ENCODE measurements around the gene DHRS1.

DNA sequence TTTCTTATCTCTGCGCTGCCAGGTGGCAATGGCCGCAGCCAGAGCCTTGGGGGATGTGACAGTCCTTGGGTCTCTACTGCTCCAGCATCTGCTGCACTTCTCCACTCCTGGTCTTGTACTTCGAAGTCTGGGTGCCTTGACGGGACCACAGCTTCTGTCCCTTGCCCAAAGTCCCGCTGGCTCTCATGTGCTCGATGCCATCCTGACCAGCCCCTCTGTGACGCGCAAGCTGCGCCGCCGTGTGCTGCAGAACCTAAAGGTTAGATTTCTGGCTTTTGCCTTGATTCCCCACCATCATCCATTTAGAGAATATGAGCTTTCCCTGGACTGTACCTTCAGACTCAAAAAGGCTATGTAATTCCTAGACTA, 4.4 kb upstream of the DHRS1 start:
- TF ChIP-seq RAD21 (IDR thresholded peaks at IDR 0.05; ENCODE audit: low read length) (no peak), SMC3 (IDR thresholded peaks at IDR 0.05; ENCODE audit: low read depth, low read length) (no peak), RCOR1 (IDR thresholded peaks at IDR 0.05; ENCODE audit: insufficient replicate concordance, low read length) (no peak), ELK1 (IDR thresholded peaks at IDR 0.05; ENCODE audit: borderline replicate concordance, low read depth, low read length) (no peak), POLR2A (IDR thresholded peaks at IDR 0.05; ENCODE audit: low read depth, low read length) (no peak), MAFK (IDR thresholded peaks at IDR 0.05; ENCODE audit: low read depth, low read length) (no peak)
- TF ChIP-seq, protein P1, sequence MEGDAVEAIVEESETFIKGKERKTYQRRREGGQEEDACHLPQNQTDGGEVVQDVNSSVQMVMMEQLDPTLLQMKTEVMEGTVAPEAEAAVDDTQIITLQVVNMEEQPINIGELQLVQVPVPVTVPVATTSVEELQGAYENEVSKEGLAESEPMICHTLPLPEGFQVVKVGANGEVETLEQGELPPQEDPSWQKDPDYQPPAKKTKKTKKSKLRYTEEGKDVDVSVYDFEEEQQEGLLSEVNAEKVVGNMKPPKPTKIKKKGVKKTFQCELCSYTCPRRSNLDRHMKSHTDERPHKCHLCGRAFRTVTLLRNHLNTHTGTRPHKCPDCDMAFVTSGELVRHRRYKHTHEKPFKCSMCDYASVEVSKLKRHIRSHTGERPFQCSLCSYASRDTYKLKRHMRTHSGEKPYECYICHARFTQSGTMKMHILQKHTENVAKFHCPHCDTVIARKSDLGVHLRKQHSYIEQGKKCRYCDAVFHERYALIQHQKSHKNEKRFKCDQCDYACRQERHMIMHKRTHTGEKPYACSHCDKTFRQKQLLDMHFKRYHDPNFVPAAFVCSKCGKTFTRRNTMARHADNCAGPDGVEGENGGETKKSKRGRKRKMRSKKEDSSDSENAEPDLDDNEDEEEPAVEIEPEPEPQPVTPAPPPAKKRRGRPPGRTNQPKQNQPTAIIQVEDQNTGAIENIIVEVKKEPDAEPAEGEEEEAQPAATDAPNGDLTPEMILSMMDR (conservative IDR thresholded peaks at IDR 0.05; ENCODE audit: low read depth, low read length): no peak
- TF ChIP-seq, protein P2, sequence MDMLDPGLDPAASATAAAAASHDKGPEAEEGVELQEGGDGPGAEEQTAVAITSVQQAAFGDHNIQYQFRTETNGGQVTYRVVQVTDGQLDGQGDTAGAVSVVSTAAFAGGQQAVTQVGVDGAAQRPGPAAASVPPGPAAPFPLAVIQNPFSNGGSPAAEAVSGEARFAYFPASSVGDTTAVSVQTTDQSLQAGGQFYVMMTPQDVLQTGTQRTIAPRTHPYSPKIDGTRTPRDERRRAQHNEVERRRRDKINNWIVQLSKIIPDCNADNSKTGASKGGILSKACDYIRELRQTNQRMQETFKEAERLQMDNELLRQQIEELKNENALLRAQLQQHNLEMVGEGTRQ (IDR thresholded peaks at IDR 0.05; ENCODE audit: low read depth, low read length): no peak
